ENCODE results near the gene KCTD14.
"Not testable (repeated sequence)": the region's sequence is repeated elsewhere in the genome, so short reads cannot be mapped to it uniquely, and the experiment has no call there.

KCTD14 gene

GRCh38 chr11:78022397-78023396 is at the start of gene KCTD14:
TSS of gene KCTD14 (minus strand) at chr11:78023276. CDS start at chr11:78023249, 27 bp downstream.
- DNase-seq, result no peak

DNA sequence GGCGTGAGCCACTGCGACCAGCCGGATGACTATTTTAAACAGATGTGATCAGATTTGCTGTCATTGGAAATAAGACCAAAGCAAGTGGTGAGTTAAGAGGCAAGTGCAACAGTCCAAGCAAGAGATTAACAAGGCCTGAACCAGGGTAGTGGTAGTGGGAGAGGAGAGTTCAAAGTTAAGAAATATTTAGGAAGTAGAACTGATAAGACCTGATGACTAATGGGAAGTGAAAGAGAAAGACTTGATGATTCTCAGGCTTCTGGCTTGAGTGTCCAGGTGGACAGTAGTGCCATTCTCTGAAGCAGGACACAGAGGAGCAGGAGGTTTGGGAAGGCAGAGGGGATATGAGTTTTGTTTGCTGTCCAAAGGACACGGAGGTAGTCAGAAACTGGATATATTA is 49.4 kb upstream of the KCTD14 start:
- no peak for DNase-seq

DNA sequence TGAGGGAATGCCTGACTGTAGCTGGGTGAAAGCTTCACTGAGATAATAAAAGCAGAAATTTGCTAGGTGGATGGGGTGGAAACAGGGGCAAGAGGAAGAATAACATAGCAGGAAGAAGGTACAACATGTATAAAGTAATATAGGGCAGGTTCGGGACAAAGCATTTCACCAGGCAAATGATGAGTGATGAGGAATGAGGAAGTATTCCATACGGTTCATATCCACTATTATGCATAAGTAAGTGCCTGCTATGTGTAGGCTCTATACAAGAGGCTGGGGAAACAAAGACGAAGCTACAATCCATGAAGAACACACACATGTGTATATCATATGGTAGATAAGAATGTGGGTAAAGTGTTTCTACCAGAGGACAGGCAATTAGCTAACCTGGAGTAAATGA is 48.6 kb upstream of the KCTD14 start:
- no peak for DNase-seq

DNA sequence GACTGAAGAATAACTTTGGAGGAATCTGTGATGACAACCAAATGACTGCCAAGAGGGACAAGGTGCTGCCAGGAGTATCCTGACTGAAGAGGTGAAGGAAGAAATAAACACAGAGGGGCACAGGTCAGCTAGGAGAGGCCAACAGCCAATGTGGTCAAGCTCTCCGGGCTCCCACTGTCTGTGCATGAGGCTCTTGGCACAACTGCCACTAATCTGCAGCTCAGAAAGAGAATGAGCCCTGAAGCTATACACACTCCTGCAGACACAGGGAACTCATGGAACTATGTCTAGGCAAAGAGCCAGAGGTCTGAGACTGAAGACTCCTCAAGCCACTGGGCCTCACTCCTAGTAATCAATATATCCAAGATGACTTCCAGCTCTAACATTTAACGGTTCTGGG is 47.5 kb upstream of the KCTD14 start:
- DNase-seq, result no peak

DNA sequence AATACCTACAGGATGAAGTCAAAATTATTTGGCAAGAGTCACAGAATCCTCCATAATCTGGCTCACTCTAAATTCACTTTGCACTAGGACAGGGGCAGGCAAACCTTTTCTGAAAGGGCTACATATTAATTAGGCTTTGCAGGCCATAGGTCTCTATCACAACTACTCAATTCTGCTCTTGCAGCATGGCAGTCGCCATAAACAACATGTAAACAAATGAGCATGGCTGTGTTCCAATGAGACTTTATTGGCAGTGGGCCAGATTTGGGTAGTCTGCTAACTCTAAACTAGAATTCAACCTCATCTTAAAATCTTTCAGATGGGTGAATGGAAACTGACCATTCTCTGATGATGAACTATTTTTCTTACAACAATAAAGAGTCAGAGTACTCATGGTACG is 46.4 kb upstream of the KCTD14 start:
- no peak for DNase-seq

- no peak for DNase-seq
Observed at GRCh38 chr11:78067704-78068103, 44.6 kb upstream of the KCTD14 start.

DNA sequence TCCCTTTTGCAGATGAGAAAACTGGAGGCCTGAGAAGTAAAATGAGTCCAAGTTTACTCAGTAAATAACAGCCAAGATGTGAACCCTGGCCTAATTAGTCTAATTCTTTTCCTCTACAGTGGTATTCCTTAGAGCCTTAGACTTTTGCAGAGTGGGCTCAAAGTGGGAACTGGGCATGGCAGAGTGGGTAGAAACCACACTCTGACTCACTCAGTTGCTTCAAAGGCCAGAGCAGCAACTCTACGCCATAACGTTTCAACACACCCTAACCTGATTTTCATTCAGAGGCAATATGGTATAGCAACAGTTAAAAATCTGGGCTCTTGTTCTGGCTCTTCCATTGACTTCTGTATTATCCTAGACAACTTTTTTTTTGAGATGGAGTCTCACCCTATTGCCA is 43.4 kb upstream of the KCTD14 start:
- no peak for DNase-seq

DNA sequence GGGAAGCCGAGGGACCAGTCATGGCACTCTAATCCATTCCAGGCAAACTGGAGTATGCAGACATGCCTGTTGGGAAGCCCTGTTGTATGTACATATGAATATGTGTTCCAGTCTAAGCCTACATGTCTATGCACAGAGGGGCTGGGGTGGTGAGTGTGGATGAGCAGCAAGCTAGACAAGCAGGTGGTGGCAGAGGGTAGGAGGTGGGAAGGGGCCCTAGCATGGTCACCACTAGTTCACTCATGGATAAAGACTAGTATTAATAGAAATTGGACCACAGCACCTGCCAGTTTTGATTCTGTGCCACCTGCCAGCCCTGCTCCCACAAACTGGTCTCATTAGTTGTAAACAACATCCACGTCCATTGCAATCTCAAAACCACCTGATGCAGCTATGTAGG is 42.1 kb upstream of the KCTD14 start:
- no peak for DNase-seq

- DNase-seq, result no peak
Observed at GRCh38 chr11:78063440-78064181, 40.5 kb upstream of the KCTD14 start, which contains the start of gene THRSP. TSS of gene THRSP (plus strand) at chr11:78063861. CDS start at chr11:78063882, 21 bp downstream.

GRCh38 chr11:78062671-78063070 is 39.6 kb upstream of the KCTD14 start:
- no peak for DNase-seq

GRCh38 chr11:78061921-78062311 is 38.8 kb upstream of the KCTD14 start:
- DNase-seq, result no peak

DNA sequence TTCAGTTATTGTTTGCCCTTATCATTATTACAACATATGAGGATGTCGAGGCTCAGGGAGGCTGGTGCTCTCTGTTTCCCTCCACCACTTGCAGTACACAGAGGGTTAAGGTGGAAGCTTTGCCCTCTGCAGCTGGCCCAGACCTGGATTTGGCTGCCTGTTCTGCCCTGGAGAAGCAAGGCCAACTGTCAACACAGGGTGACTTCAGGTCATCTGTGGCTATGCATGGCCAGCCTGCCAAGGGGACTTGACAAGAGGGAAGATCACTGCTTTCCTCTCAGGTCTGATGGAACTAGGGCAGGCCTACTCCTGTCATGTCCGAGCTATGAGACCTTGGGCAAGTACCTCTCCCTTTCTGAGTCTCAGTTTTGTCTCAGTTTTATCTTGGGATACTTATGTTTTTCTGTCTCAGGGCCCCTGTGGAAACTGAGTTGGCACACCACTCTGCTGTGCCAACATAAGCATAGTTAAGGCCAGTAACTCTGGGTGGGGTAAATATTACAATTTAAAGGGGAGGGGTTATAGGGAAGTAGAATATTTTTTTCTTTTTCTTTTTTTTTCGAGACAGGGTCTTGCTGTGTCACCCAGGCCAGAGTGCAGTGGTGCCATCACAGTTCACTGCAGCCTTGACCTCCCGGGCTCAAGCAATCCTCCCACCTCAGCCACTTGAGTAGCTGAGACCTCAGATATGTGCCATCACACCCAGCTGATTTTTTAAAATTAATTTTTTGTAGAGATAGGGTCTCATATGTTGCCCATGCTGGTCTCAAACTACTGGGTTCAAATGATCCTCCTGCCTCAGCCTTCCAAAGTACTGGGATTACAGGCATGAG is 38.2 kb upstream of the KCTD14 start:
- DNase-seq, result no peak

- no peak for DNase-seq
Observed at GRCh38 chr11:78060533-78060932, 37.5 kb upstream of the KCTD14 start.

GRCh38 chr11:78059749-78060328 is 36.8 kb upstream of the KCTD14 start:
- not testable (repeated sequence) for DNase-seq

DNA sequence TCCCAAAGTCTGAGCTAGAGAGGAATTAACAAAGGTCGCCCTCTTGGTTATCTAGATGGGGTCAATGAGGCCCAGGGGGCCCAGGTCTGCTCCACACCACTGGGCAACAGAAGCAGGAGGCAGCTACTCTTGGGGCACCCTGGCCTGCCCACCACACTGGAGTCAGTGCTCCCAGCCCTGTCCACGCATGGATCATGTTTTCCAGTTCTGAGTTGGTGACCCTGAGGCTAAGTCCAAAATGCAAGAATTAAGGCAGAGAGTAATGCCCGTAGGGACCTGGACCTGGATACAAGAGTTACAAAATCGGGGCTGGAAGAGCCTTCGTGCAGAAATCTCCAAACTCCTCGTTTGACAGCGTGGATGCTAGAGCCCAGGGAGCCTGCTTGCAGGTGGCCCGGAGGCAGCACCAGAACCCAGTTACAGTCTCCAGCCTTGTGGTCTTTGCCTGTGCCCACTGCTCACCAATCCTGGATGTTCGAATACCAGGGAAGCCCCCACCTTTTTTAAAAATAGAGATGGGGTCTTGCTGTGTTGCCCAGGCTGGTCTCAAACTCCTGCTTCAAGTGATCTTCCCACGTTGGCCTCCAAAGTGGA is 34.5 kb upstream of the KCTD14 start:
- DNase-seq, result no peak

- no peak for DNase-seq
Observed at GRCh38 chr11:78056093-78056492, 33.0 kb upstream of the KCTD14 start.

DNA sequence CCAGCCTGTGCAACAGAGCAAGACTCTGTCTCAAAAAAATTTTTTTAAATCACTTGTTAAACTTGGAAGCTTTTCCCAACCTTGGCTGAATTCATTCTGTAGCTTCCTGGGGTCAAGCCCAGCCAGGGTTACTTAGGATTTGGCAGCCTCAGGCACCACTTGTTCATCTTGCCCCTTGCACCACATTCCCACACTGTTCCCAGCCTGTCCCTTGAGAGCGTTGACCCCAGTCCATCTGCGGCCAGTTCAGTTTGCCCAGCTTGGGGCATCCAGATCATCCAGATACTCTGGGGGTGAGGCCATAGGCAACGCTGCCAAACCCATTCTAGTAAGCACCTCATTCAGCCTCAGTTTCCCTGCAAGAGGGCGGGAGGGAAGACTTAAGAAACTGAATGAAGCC is 31.9 kb upstream of the KCTD14 start:
- DNase-seq, result no peak

DNA sequence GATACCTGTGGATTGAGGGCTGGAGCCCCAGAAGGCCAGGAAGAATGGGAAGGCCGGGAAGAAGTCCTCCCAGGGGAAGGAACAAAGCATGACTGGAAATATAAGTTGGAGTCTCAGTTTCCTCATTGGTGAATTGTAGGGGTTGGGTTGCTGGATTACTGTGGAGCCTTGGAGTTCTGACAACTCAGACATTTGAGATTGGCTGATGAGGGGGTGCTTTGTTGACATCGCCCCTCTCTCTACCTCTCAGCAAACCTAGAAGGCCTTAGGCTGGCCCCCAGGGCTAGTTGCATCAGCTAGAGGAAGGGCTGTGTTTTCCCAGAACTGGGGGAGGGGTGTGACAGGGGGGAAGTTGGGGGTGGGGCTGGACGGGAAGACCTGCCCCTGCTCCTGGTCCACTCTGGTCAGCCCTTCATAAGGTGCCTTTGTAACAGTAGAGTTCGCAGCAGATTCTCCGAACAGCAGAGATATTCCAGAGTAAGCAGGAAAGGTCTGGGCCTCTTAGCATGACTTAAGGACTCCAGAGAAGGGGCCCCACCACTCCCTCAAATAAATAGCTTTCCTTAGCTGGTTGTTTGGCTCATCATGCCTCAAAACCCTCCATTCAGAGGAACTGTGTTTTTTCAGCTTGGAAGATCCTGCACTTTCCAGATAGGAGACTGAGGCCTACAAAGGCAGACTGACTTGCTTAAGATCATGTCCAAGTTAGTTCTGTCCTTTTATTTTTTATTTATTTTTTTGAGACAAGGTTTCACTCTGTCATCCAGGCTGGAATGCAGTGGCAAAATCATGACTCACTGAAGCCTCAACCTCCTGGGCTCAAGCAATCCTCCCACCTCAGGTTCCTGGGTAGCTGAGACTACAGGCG is 28.1 kb upstream of the KCTD14 start:
- DNase-seq, result no peak

- DNase-seq, result no peak
Observed at GRCh38 chr11:78049348-78049747, 26.3 kb upstream of the KCTD14 start.

DNA sequence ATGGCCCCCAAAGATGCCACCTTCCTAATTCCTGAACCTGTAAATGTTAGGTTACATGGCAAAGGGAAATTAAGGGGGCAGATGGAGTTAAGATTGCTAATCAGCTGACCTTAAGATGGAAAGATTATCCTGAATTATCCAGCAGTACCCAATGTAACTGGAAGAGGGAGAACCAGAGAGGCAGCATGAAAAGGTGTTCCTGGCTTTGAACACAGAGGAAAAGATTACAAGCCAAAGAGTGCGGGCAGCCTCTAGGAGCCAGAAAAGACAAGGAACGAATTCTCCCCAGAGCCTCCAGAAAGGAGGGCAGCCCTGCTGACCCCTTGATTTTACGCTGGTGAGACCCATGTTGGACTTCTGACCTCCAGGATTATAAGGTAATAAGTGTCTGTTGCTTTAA is 25.5 kb upstream of the KCTD14 start:
- no peak for DNase-seq

DNA sequence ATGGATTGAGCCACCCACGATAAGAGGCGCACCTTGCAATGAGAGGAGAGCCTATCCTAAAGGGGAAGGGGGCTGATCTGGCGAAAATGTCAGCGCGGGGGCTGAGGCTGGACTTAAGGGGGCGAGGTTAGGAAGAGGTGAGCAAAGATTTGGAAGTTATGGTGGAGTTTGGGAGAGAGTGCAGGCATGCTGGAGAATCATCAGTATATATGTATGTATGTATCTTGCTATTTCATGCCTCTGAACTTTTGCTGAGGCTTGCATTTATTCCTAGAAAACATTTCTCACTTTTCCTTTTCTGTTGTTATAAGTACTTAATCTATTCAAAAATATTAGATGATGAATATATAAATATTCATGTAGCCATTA is 23.4 kb upstream of the KCTD14 start:
- no peak for DNase-seq
